CD4-positive, CD25-positive, alpha-beta regulatory T cell (primary cell): ENCODE results near the gene HEPACAM. TPM values are rescaled to one million over a fixed set of nuclear protein-coding genes. Genes with fewer than 3 reads are reported as not detected.

Experiments
- ATAC-seq, 2 donors: fragments of 150-1000 bp; cut with Tn5 transposase; one replicate each; pipeline ENCODE4 v1.10.0; 2021; ENCODE audit warnings: low read depth in 2 of 2, moderate number of reproducible peaks in 2 of 2, moderate library complexity in 1 of 2
- DNase-seq, 3 donors: peaks; one replicate each; pipeline versions ENCODE4 v3.0.0 to v3.0.0-alpha.2; 2012 to 2022; ENCODE audit warnings: mixed read lengths in 1 of 3
- H3K27ac ChIP-seq: one replicate; pipeline ENCODE4 v1.7.0; 2013; ENCODE audit warnings: mild to moderate bottlenecking, low read length; ENCODE audit not compliant: insufficient read depth, poor library complexity, severe bottlenecking
- H3K27me3 ChIP-seq: one replicate; pipeline ENCODE4 v1.7.0; 2013; ENCODE audit warnings: low read length; ENCODE audit not compliant: control insufficient read depth, insufficient read depth
- H3K36me3 ChIP-seq: one replicate; pipeline ENCODE4 v1.7.0; 2013; ENCODE audit warnings: mild to moderate bottlenecking, low read length, moderate library complexity; ENCODE audit not compliant: control insufficient read depth, insufficient read depth
- H3K4me1 ChIP-seq: 2 replicates; pipeline ENCODE4 v1.7.0; 2013; ENCODE audit warnings: mild to moderate bottlenecking, low read length; ENCODE audit not compliant: insufficient read depth, control insufficient read depth, poor library complexity, severe bottlenecking
- H3K4me3 ChIP-seq: one replicate; pipeline ENCODE4 v1.7.0; 2013; ENCODE audit warnings: low read depth, mild to moderate bottlenecking, low read length, moderate library complexity
- H3K9me3 ChIP-seq, 2 experiments: 1 replicate in 1 of 2; 2 replicates in 1 of 2; pipeline ENCODE4 v1.7.0; 2013; ENCODE audit warnings: low read length in 2 of 2, mild to moderate bottlenecking in 1 of 2, moderate library complexity in 1 of 2; ENCODE audit not compliant: control insufficient read depth in 2 of 2
- H3K27ac Mint-ChIP-seq, 3 donors: one replicate each; pipeline ENCODE4 v1.8.0; 2020 to 2022; ENCODE audit warnings: mild to moderate bottlenecking in 3 of 3, mixed read lengths in 3 of 3, moderate library complexity in 2 of 3
- H3K27me3 Mint-ChIP-seq: one replicate; pipeline ENCODE4 v1.8.0; 2022; ENCODE audit warnings: mild to moderate bottlenecking, mixed read lengths
- H3K36me3 Mint-ChIP-seq: one replicate; pipeline ENCODE4 v1.8.0; 2020; ENCODE audit warnings: mixed read lengths
- H3K4me1 Mint-ChIP-seq, 4 donors: one replicate each; pipeline ENCODE4 v1.8.0; 2020 to 2022; ENCODE audit warnings: mixed read lengths in 4 of 4, mild to moderate bottlenecking in 1 of 4
- H3K4me3 Mint-ChIP-seq, 4 donors: one replicate each; pipeline ENCODE4 v1.8.0; 2020 to 2022; ENCODE audit warnings: mild to moderate bottlenecking in 4 of 4, mixed read lengths in 4 of 4, moderate library complexity in 3 of 4
- H3K9me3 Mint-ChIP-seq, 7 donors: one replicate each; pipeline ENCODE4 v1.8.0; 2020 to 2022; ENCODE audit warnings: mixed read lengths in 7 of 7, mild to moderate bottlenecking in 3 of 7, moderate library complexity in 2 of 7
- polyA plus RNA-seq, 4 donors: library from polyadenylated mRNA; unstranded; fragments of 300-500 nt; fragmentation: Illumina TruSeq; gene quantifications; one replicate each; pipeline ENCODE4 v1.2.3, GENCODE V29; 2021
- total RNA-seq: library from RNA; stranded (reverse); gene quantifications from one replicate; pipeline ENCODE4 v1.2.3, GENCODE V29; 2022

HEPACAM gene
- total and polyA plus RNA-seq, 5 donors from 2014 or later: not detected

- H3K27ac Mint-ChIP-seq: no peak overlapping the region
- ATAC-seq: no peak
- peak overlapping the region; percentile 7 for H3K27ac ChIP-seq
These were observed 15.5 kb upstream of the HEPACAM start for GRCh38 chr11:124951341-124951740.

DNA sequence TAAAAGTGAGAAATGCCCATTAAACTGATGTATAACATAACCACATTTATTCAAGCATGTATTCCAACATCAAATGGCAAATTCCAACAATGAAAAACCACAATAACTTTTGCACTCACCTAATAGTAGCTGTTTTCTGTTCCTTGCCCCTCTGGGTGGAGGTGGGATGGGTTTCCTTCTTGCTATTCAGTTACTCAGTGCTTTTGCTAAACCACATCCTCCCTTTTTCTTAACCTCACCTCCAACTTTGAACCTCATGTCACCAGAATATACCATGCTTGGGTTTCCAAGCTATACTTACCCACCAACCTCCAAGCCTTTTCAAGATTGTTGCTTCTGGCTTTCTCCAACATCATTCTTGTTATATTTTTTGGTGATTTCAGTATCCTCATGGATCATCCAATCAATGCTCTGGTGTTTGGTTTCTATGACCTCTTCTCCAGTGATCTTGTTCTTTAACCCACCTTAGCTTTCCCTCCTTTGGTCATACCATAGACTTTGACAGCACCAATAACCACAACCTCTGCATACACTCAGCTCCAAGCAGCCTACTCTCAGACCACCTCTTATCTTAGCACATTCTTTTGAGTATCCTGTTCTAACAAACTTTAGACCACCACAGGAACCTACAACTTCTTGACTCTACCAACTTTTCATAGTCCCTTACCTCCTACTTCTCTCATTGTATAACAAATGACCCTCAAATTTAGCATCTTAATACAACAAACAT, 14.9 kb upstream of the HEPACAM start:
- no peaks in the 10 kb centered on the region for H3K27me3 ChIP-seq
- ATAC-seq: peak in 1 of 2 donors; percentile 31
- Mint-ChIP-seq H3K36me3 (peaks cover 6% of the 10 kb centered on the region), H3K4me3 (no peak overlapping the region), H3K4me1 (peaks cover 6 to 10% (median 8%) of the 10 kb centered on the region in 4 donors), H3K27ac (no peak overlapping the region), H3K27me3 (peaks cover 11% of the 10 kb centered on the region), H3K9me3 (peaks cover 0 to 7% (median 3%) of the 10 kb centered on the region in 7 donors)
- peak overlapping the region; percentile 65 for H3K4me3 ChIP-seq
- H3K36me3 ChIP-seq: no peaks in the 10 kb centered on the region
- peaks cover 36% of the 10 kb centered on the region for H3K4me1 ChIP-seq
- H3K9me3 ChIP-seq: no peaks in the 10 kb centered on the region
- H3K27ac ChIP-seq: peak overlapping the region; percentile 7
- peak in 2 of 3 donors; percentile 48 to 82 for DNase-seq

More at GRCh38 chr11:124951341-124951740, 15.5 kb upstream of the HEPACAM start:
- Histone ChIP-seq H3K27me3 (no peaks in the 10 kb centered on the region), H3K4me3 (peak overlapping the region; percentile 65), H3K9me3 (no peaks in the 10 kb centered on the region), H3K4me1 (peaks cover 36% of the 10 kb centered on the region), H3K36me3 (no peaks in the 10 kb centered on the region)
- H3K27me3 Mint-ChIP-seq: peaks cover 11% of the 10 kb centered on the region
- H3K4me1 Mint-ChIP-seq: peaks cover 6 to 12% (median 8%) of the 10 kb centered on the region in 4 donors
- peaks cover 0 to 7% (median 3%) of the 10 kb centered on the region in 7 donors for H3K9me3 Mint-ChIP-seq
- H3K36me3 Mint-ChIP-seq: peaks cover 6% of the 10 kb centered on the region
- DNase-seq: no peak
- no peak overlapping the region for H3K4me3 Mint-ChIP-seq

DNA sequence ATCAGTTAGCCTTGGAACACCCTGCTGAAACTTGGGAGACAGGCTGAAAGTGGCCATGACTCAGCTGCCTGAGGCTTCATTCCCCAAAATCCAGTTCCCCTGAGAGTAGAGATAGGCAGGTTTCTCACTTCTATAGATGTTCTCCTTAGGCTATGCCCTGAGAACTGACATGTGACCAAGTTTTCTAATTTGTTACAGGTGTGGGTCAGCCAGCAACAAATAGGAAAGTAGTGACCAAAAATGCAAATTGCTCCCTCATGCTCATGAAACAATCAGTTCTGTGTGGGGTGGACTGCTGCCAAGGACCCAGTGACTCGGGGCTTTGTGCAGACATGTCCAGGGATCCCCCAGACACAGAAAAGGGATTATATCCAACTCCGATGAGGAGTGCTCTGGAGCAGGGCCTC, 10.9 kb upstream of the HEPACAM start:
- no peaks in the 10 kb centered on the region for H3K36me3 ChIP-seq
- DNase-seq (no peak), ATAC-seq (no peak)
- Mint-ChIP-seq H3K27me3 (peaks cover 23% of the 10 kb centered on the region), H3K36me3 (peaks cover 6% of the 10 kb centered on the region), H3K4me3 (no peak overlapping the region), H3K9me3 (peaks cover 0 to 7% (median 6%) of the 10 kb centered on the region in 7 donors), H3K4me1 (peaks cover 6 to 21% (median 12%) of the 10 kb centered on the region in 4 donors), H3K27ac (no peak overlapping the region)
- H3K4me3 ChIP-seq: no peak overlapping the region
- H3K27ac ChIP-seq: no peak overlapping the region
- H3K27me3 ChIP-seq: no peaks in the 10 kb centered on the region
- no peaks in the 10 kb centered on the region for H3K9me3 ChIP-seq
- peaks cover 22% of the 10 kb centered on the region for H3K4me1 ChIP-seq

DNA sequence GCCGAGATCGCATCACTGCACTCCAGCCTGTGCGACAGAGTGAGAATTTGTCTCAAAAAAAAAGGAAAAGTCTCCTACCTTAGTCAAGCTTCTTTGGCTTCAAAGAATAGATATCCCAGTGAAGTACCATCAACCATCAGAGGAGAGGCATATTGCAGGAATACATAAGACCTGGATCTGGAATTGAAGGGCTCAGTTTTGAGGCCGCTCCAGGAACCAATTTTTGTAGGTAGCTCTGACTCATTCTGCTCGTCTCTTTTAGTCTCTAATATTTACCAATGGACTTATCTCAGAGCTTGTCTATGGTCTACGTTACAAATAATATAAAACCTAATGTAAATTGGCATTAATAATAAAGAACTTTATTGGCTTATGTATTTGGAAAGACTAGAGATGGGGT, 10.0 kb upstream of the HEPACAM start:
- peaks cover 3% of the 10 kb centered on the region for H3K27me3 ChIP-seq
- H3K36me3 ChIP-seq: no peaks in the 10 kb centered on the region
- H3K27ac ChIP-seq: no peak overlapping the region
- H3K4me3 Mint-ChIP-seq: no peak overlapping the region
- no peaks in the 10 kb centered on the region for H3K9me3 ChIP-seq
- H3K4me3 ChIP-seq: no peak overlapping the region
- H3K4me1 ChIP-seq: peaks cover 13% of the 10 kb centered on the region
- peaks cover 6% of the 10 kb centered on the region for H3K36me3 Mint-ChIP-seq
- H3K9me3 Mint-ChIP-seq: peaks cover 0 to 7% (median 6%) of the 10 kb centered on the region in 7 donors
- no peak overlapping the region for H3K27ac Mint-ChIP-seq
- ATAC-seq: no peak
- peaks cover 6 to 21% (median 12%) of the 10 kb centered on the region in 4 donors for H3K4me1 Mint-ChIP-seq
- no peak for DNase-seq
- H3K27me3 Mint-ChIP-seq: peaks cover 28% of the 10 kb centered on the region

- Mint-ChIP-seq H3K4me3 (no peak overlapping the region), H3K27me3 (peaks cover 28% of the 10 kb centered on the region), H3K9me3 (peaks cover 0 to 7% (median 6%) of the 10 kb centered on the region in 7 donors), H3K4me1 (peaks cover 6 to 21% (median 12%) of the 10 kb centered on the region in 4 donors), H3K36me3 (peaks cover 6% of the 10 kb centered on the region), H3K27ac (peak overlapping the region in 1 of 3 donors; percentile 6)
- H3K36me3 ChIP-seq: no peaks in the 10 kb centered on the region
- H3K27me3 ChIP-seq: peaks cover 4% of the 10 kb centered on the region
- H3K9me3 ChIP-seq: no peaks in the 10 kb centered on the region
- no peak overlapping the region for H3K4me3 ChIP-seq
- ATAC-seq (no peak), DNase-seq (no peak)
- H3K4me1 ChIP-seq: peaks cover under 1% of the 10 kb centered on the region
- H3K27ac ChIP-seq: no peak overlapping the region
These were observed 8.7 kb upstream of the HEPACAM start for GRCh38 chr11:124944565-124944964.

DNA sequence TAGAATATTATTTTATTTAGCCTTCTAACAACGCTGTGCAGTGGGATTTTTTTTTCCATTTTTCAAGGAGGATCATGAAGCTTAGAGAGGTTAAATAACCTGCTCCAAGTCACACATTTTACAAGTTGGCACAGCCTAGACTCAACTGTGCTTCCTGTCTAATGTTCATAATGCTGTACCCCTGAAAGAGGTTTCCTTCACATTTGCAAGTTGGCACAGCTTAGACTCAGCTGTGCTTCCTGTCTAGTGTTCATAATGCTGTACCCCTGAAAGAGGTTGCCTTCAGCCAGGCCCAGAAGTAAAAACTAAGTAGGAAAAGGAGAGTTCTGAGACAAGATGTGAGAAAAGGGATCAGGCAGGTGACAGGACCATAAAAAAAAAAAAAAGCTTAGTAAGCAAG, 7.9 kb upstream of the HEPACAM start:
- Mint-ChIP-seq H3K9me3 (peaks cover 0 to 7% (median 3%) of the 10 kb centered on the region in 7 donors), H3K4me1 (peaks cover 5 to 15% (median 10%) of the 10 kb centered on the region in 4 donors), H3K27me3 (peaks cover 28% of the 10 kb centered on the region), H3K36me3 (peaks cover 6% of the 10 kb centered on the region), H3K4me3 (no peak overlapping the region), H3K27ac (peak overlapping the region in 2 of 3 donors; percentile 6 to 39)
- ATAC-seq (no peak), DNase-seq (peak in 1 of 3 donors; percentile 37)
- no peak overlapping the region for H3K4me3 ChIP-seq
- H3K9me3 ChIP-seq: no peaks in the 10 kb centered on the region
- peaks cover 7% of the 10 kb centered on the region for H3K27me3 ChIP-seq
- no peaks in the 10 kb centered on the region for H3K36me3 ChIP-seq
- H3K27ac ChIP-seq: no peak overlapping the region
- no peaks in the 10 kb centered on the region for H3K4me1 ChIP-seq

- peaks cover 0 to 13% (median 7%) of the 10 kb centered on the region in 4 donors for H3K4me1 Mint-ChIP-seq
- no peak for ATAC-seq
- peaks cover 0 to 5% (median 2%) of the 10 kb centered on the region in 7 donors for H3K9me3 Mint-ChIP-seq
- Histone ChIP-seq H3K27me3 (peaks cover 7% of the 10 kb centered on the region), H3K36me3 (no peaks in the 10 kb centered on the region), H3K4me1 (no peaks in the 10 kb centered on the region), H3K9me3 (no peaks in the 10 kb centered on the region), H3K27ac (no peak overlapping the region), H3K4me3 (no peak overlapping the region)
- DNase-seq: no peak
- peaks cover 24% of the 10 kb centered on the region for H3K27me3 Mint-ChIP-seq
- H3K36me3 Mint-ChIP-seq: peaks cover under 1% of the 10 kb centered on the region
- H3K27ac Mint-ChIP-seq: peak overlapping the region in 1 of 3 donors; percentile 6
- H3K4me3 Mint-ChIP-seq: no peak overlapping the region
These were observed 7.4 kb upstream of the HEPACAM start for GRCh38 chr11:124943254-124943616.
